Activated naive CD4-positive, alpha-beta T cell treated with anti-CD3 and anti-CD28 coated beads, Interleukin-2, amount 50 U/mL, for 72 hours (primary cell): ENCODE results near the gene ZNF558. TPM values are rescaled to one million over a fixed set of nuclear protein-coding genes. Genes with fewer than 3 reads are reported as not detected.

Experiments used
- ATAC-seq, 2 donors: fragments of 150-1000 bp; cut with Tn5 transposase; 2 replicates each; pipeline ENCODE4 v1.10.0; 2021; ENCODE audit warnings: mild to moderate bottlenecking in 2 of 2, moderate library complexity in 2 of 2
- DNase-seq, 2 donors: peaks; one replicate each; pipeline ENCODE4 v3.0.0; 2021 to 2022; ENCODE audit warnings: low spot score in 2 of 2
- H3K27ac Mint-ChIP-seq, 2 donors: one replicate each; pipeline ENCODE4 v1.8.0; 2022; ENCODE audit warnings: mild to moderate bottlenecking in 2 of 2, mixed read lengths in 2 of 2
- H3K36me3 Mint-ChIP-seq, 2 donors: one replicate each; pipeline ENCODE4 v1.8.0; 2022; ENCODE audit warnings: mixed read lengths in 2 of 2
- H3K9me3 Mint-ChIP-seq, 2 donors: one replicate each; pipeline ENCODE4 v1.8.0; 2022; ENCODE audit warnings: mixed read lengths in 2 of 2
- total RNA-seq, 2 donors: library from RNA; stranded (reverse); gene quantifications; one replicate each; pipeline ENCODE4 v1.2.3, GENCODE V29; 2022

Gene ZNF558
- 10 to 100 TPM; 32.0 to 36.3 TPM for total RNA-seq

- ATAC-seq (peak; percentile 89 to 91), DNase-seq (peak; percentile 99 to 100)
- peak within 1 kb of the TSS; percentile 95 to 97 for H3K27ac Mint-ChIP-seq
- no peaks in the 10 kb centered on the region for H3K9me3 Mint-ChIP-seq
- peaks cover 11 to 15% of the 10 kb centered on the region in 2 donors for H3K36me3 Mint-ChIP-seq
Measured at GRCh38 chr19:8832132-8833021, at the start of gene ZNF558, which contains the start of gene MBD3L1. TSS of gene ZNF558 (minus strand) at chr19:8832304. CDS start at chr19:8822659, 9,645 bp downstream. TSS of gene MBD3L1 (plus strand) at chr19:8832377. CDS start at chr19:8842679, 10,302 bp downstream.

GRCh38 chr19:8881512-8881911 lies 49.4 kb upstream of the ZNF558 start:
- H3K27ac Mint-ChIP-seq, result no peak overlapping the region
- ATAC-seq (no peak), DNase-seq (no peak)
- H3K9me3 Mint-ChIP-seq, result peaks cover 16% of the 10 kb centered on the region in 2 donors
- H3K36me3 Mint-ChIP-seq, result peaks cover 9 to 10% of the 10 kb centered on the region in 2 donors

GRCh38 chr19:8880868-8881488 lies 48.9 kb upstream of the ZNF558 start:
- ATAC-seq (no peak), DNase-seq (no peak)
- Mint-ChIP-seq H3K9me3 (peaks cover 16% of the 10 kb centered on the region in 2 donors), H3K27ac (no peak overlapping the region), H3K36me3 (peaks cover 9 to 10% of the 10 kb centered on the region in 2 donors)

GRCh38 chr19:8877854-8878705 lies 46.0 kb upstream of the ZNF558 start:
- peaks cover 9 to 10% of the 10 kb centered on the region in 2 donors for H3K36me3 Mint-ChIP-seq
- ATAC-seq (no peak), DNase-seq (no peak)

GRCh38 chr19:8866344-8866743 lies 34.2 kb upstream of the ZNF558 start:
- Mint-ChIP-seq H3K27ac (no peak overlapping the region), H3K9me3 (no peaks in the 10 kb centered on the region), H3K36me3 (no peaks in the 10 kb centered on the region)
- DNase-seq (no peak), ATAC-seq (no peak)

More at GRCh38 chr19:8877854-8878705, 46.0 kb upstream of the ZNF558 start:
- Mint-ChIP-seq H3K9me3 (peaks cover 16 to 19% of the 10 kb centered on the region in 2 donors), H3K27ac (no peak overlapping the region)

GRCh38 chr19:8858260-8858659 lies 26.2 kb upstream of the ZNF558 start:
- ATAC-seq, result no peak

GRCh38 chr19:8850488-8850887 lies 18.4 kb upstream of the ZNF558 start:
- H3K36me3 Mint-ChIP-seq, result peaks cover 0 to 11% of the 10 kb centered on the region in 2 donors
- no peak for DNase-seq
- no peak for ATAC-seq
- peaks cover 8 to 18% of the 10 kb centered on the region in 2 donors for H3K9me3 Mint-ChIP-seq
- H3K27ac Mint-ChIP-seq, result no peak overlapping the region

More at GRCh38 chr19:8858260-8858659, 26.2 kb upstream of the ZNF558 start:
- no peak for DNase-seq
- Mint-ChIP-seq H3K27ac (no peak overlapping the region), H3K9me3 (no peaks in the 10 kb centered on the region), H3K36me3 (no peaks in the 10 kb centered on the region)

- Mint-ChIP-seq H3K27ac (peak overlapping the region in 1 of 2 donors; percentile 33), H3K9me3 (peaks cover 8 to 18% of the 10 kb centered on the region in 2 donors), H3K36me3 (peaks cover 0 to 11% of the 10 kb centered on the region in 2 donors)
- no peak for ATAC-seq
- DNase-seq, result no peak
Measured at GRCh38 chr19:8849232-8849631, 17.1 kb upstream of the ZNF558 start.

- DNase-seq, result no peak
- no peak for ATAC-seq
- H3K9me3 Mint-ChIP-seq, result peaks cover 8 to 18% of the 10 kb centered on the region in 2 donors
- H3K27ac Mint-ChIP-seq, result no peak overlapping the region
- H3K36me3 Mint-ChIP-seq, result peaks cover 0 to 11% of the 10 kb centered on the region in 2 donors
Measured at GRCh38 chr19:8846819-8847218, 14.7 kb upstream of the ZNF558 start.

GRCh38 chr19:8840708-8841107 lies 8.6 kb upstream of the ZNF558 start:
- H3K9me3 Mint-ChIP-seq, result no peaks in the 10 kb centered on the region
- H3K36me3 Mint-ChIP-seq, result no peaks in the 10 kb centered on the region
- H3K27ac Mint-ChIP-seq, result no peak overlapping the region
- ATAC-seq, result no peak
- DNase-seq, result no peak

- no peaks in the 10 kb centered on the region for H3K36me3 Mint-ChIP-seq
- no peak for DNase-seq
- no peak overlapping the region for H3K27ac Mint-ChIP-seq
- no peaks in the 10 kb centered on the region for H3K9me3 Mint-ChIP-seq
- ATAC-seq, result no peak
Measured at GRCh38 chr19:8835877-8836276, 3.8 kb upstream of the ZNF558 start.

GRCh38 chr19:8835446-8835845 lies 3.3 kb upstream of the ZNF558 start:
- Mint-ChIP-seq H3K36me3 (no peaks in the 10 kb centered on the region), H3K9me3 (no peaks in the 10 kb centered on the region), H3K27ac (no peak overlapping the region)
- ATAC-seq (no peak), DNase-seq (no peak)

- no peak for DNase-seq
- Mint-ChIP-seq H3K36me3 (peaks cover 11 to 15% of the 10 kb centered on the region in 2 donors), H3K9me3 (no peaks in the 10 kb centered on the region), H3K27ac (peak overlapping the region; percentile 85 to 95)
- ATAC-seq, result peak; percentile 2 to 3
Measured at GRCh38 chr19:8831832-8832131, 322 bp downstream of the ZNF558 start.

- no peak for ATAC-seq
- no peak for DNase-seq
- H3K9me3 Mint-ChIP-seq, result no peaks in the 10 kb centered on the region
- H3K27ac Mint-ChIP-seq, result peak overlapping the region; percentile 85 to 95
- peaks cover 11 to 15% of the 10 kb centered on the region in 2 donors for H3K36me3 Mint-ChIP-seq
Measured at GRCh38 chr19:8831373-8831772, 731 bp downstream of the ZNF558 start.

- Mint-ChIP-seq H3K9me3 (peaks cover 0 to 5% of the 10 kb centered on the region in 2 donors), H3K36me3 (peaks cover 41 to 48% of the 10 kb centered on the region in 2 donors), H3K27ac (no peak overlapping the region)
- DNase-seq (no peak), ATAC-seq (no peak)
Measured at GRCh38 chr19:8827277-8827676, 4.8 kb downstream of the ZNF558 start.

- no peak overlapping the region for H3K27ac Mint-ChIP-seq
- ATAC-seq (no peak), DNase-seq (no peak)
- peaks cover 0 to 5% of the 10 kb centered on the region in 2 donors for H3K9me3 Mint-ChIP-seq
- H3K36me3 Mint-ChIP-seq, result peaks cover 50 to 57% of the 10 kb centered on the region in 2 donors
Measured at GRCh38 chr19:8826371-8826770, 5.7 kb downstream of the ZNF558 start.
